Measurements from ENCODE around the gene ATP11B.
"Not testable (repeated sequence)": the region's sequence is repeated elsewhere in the genome, so short reads cannot be mapped to it uniquely, and the experiment has no call there.

ATP11B gene

DNA sequence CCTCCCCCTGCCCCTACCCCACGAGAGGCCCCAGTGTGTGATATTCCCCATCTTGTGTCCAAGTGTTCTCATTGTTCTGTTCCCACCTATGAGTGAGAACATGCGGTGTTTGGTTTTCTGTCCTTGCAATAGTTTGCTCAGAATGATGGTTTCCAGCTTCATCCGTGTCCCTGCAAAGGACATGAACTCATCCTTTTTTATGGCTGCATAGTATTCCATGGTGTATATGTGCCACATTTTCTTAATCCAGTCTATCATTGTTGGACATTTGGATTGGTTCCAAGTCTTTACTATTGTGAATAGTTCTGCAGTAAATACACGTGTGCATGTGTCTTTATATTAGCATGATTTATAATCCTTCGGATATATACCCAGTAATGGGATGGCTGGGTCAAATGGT lies 29.0 kb downstream of the ATP11B start:
- DNase-seq (ENCODE audit: extremely low read depth in 1 of 2, low read depth in 1 of 2), result not testable (repeated sequence)

DNA sequence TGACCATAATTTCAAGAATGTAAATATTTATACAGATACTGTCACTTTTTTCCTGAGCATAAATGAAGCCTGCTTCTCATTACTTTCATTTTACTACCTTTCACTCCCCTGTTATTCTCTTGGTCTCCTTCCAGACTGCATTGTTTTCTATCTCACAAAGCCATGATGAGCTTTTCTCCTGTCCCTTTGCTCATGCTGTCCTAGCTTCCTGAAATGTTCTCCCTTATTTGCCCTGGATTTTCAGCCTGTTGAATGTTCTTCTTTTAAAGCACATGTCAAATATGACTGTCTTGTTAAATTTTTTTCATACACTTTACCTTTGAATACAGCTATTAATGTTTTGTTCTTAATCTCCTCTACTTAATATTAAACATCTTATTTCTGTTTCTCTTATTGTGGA lies 31.7 kb downstream of the ATP11B start:
- no peak for DNase-seq (ENCODE audit: extremely low read depth in 1 of 2, low read depth in 1 of 2)

DNA sequence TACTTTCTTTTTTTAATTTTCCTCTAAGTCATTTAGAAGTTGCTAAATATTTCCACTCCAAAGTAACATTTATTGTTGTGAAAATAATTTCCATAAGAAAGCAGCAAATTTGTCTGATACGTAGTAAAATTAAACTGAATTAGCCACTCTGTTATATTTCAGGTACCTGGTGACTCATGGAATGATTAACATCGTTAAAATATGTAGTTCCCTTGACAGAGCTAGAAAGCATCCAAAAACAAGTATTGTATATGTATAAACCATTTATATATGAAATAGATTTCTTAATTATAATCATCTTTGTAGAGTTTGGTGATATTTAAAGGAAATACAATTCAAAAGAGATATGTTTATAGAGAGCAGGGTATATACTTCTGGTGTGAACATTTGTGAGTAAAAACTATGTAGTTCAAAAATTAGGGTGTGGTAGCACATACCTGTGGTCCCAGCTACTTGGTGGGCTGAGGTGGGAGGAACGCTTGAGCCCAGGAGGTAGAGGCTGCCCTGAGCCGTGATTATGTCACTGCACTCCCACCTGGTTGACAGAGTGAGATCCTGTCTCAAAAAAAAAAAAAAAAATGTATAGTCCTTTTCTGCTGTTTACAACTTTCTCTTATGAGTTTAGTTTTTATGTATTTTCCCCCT lies 36.6 kb downstream of the ATP11B start:
- DNase-seq (ENCODE audit: extremely low read depth in 1 of 2, low read depth in 1 of 2), result no peak

DNA sequence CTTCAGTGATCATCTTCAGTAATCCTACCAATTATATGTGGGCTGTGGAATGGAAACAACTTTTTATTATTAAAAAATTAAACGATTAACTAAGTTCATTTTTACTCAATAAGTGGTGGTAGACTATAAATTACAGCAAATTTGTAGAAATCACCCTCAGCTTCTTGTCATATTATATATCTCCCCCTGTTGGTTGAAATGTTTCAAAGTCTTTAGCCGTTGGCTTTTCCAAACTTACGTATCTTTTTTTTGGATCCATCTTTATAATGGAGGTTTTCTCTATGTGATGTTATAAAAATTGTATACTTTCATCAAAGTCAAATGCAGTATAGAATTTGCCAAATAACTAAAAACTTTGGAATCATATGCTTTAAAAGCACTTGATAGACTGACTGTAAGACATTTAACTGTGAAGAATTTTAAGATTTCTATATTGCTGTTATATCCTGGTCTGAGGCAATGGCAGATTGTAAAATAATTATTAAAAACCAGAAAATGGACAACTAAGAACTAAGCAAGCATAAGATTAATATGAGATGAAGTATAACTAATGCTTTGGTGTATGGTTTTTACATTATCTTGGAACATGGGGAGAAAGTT lies 44.7 kb downstream of the ATP11B start:
- no peak for DNase-seq (ENCODE audit: extremely low read depth in 1 of 2, low read depth in 1 of 2)

DNA sequence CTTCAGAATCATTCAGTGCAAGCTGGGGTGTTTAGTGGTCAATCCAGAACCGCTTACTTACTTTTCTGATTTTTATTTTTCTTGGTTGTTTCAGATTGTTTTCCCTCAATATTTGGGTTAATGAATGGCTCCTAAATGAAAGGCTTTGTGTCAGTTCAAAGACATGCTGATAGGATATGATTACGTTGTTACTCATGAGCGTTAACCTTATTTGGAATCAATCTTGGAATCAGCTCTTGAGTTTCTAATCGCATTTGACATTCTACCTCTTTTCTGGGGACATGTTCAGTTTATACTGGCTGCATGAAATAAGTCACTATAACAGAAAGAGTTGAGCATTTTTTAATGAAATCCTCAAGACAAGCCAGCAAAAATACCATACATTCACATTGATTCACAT lies 50.2 kb downstream of the ATP11B start:
- no peak for DNase-seq (ENCODE audit: extremely low read depth in 1 of 2, low read depth in 1 of 2)

DNA sequence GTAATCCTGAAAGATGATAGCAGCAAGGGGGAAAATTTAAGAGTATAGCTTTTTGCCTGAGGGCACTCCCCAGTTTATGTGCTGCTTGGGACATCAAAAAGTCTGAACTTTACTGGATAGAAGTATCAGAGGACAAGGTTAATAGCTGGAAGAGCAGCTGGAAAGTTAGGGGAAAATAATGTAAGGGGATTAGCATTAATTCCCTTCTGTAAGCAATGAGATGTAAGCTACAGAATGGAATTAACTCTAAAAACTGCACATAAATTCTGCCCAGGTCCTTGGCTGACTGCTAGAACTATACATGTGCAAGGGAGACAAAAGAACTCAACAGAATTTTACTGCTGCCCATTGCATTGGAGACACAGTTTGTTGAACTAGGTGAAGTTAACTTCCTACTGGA lies 55.6 kb downstream of the ATP11B start:
- no peak for DNase-seq (ENCODE audit: extremely low read depth in 1 of 2, low read depth in 1 of 2)

DNA sequence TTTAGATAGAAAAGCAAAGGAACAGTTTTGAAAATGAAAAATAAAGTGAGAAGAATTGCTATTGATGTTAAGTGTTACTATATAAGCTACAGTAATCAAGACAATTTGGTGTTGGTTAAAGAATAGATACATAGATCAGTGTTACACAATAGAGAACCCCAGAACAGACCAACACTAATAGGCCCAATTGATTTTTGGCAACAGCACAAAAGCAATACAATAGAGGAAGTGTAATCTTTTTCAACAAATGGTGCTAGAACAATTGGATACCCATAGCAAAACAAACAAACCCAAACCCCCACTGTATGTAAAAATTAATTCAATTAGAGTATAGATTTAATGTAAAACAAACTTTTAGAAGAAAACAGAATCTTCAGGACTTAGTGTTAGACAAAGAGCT lies 61.8 kb downstream of the ATP11B start:
- DNase-seq (ENCODE audit: extremely low read depth in 1 of 2, low read depth in 1 of 2), result no peak

DNA sequence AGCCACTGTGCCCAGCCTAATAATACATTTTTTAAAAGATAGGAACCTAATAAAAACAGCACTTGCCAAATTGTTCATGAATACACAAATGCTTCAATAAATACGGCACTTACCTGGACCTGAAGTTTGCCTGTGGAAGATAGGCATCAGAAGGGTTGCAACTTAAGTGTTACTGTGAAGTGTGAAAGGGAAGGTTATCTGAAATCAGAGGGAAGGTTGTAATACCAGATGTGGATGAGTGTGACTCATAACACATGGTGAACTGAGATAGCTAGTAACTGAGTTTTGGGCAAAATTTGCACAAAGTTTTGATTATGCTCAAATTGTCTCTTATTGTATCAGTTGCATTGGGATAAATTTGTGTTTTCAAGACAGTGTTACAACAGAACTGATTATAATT lies 68.0 kb downstream of the ATP11B start:
- DNase-seq (ENCODE audit: extremely low read depth in 1 of 2, low read depth in 1 of 2), result no peak

DNA sequence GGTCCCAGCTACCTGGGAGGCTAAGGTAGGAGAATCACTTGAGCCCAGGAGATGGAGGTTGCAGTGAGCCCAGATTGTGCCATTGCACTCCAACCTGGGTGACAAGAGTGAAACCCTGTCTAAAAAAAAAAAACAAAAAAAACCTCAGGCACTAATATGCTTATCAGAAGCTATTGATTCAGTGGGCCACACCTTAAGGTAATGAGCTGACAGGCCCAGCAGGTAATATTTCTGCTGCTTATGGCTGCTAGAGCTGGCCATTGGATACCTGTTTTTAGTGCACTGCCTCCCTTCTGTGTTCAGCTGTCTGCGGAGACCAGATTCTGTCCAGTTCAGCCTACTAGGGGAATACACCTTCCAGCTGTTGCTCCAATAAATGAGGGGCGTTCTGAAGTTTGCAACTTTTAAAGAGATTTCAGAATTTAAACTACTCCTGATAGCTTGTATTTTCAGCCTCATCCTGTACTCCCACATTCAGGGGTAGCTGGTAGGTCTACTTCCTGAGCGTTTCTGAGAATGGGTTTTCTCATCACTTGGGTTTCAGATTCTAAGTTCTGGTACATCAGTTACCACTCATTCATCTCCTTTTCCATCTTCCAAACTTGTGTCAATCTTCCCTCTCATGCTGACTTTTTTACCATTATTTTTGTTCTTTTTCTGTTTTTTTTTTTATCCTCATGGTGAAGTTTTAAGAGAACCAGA lies 69.0 kb downstream of the ATP11B start:
- no peak for DNase-seq (ENCODE audit: extremely low read depth in 1 of 2, low read depth in 1 of 2)

DNA sequence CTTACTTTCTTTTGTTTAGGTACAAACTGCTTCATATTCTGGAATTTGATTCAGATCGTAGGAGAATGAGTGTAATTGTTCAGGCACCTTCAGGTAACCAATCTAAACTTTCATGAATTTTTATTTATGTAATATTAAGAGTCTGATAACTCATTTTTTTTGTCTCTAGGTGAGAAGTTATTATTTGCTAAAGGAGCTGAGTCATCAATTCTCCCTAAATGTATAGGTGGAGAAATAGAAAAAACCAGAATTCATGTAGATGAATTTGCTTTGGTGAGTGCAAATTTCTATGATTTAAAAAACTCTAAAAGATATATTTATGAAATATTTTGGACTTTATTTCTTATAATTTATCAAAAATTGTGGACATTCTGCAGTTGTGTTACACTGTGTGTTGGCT lies 75.8 kb downstream of the ATP11B start:
- no peak for DNase-seq (ENCODE audit: extremely low read depth in 1 of 2, low read depth in 1 of 2)

DNA sequence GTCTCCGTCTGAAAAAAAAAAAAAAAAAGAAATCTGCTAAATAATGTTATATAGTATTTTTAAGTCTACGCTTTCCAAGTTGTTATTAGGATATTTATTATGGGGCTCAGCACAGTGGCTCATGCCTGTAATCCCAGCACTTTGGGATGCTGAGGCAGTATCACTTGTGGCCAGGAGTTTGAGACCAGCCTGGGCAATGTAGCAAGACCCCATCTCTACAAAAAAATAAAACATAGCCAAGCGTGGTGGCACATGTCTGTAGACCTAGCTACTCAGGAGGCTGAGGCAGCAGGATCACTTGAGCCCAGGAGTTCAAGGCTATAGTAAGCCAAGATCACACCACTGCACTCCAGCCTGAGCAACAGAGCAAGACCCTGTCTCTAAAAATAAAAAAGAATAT lies 77.6 kb downstream of the ATP11B start:
- not testable (repeated sequence) for DNase-seq (ENCODE audit: extremely low read depth in 1 of 2, low read depth in 1 of 2)

DNA sequence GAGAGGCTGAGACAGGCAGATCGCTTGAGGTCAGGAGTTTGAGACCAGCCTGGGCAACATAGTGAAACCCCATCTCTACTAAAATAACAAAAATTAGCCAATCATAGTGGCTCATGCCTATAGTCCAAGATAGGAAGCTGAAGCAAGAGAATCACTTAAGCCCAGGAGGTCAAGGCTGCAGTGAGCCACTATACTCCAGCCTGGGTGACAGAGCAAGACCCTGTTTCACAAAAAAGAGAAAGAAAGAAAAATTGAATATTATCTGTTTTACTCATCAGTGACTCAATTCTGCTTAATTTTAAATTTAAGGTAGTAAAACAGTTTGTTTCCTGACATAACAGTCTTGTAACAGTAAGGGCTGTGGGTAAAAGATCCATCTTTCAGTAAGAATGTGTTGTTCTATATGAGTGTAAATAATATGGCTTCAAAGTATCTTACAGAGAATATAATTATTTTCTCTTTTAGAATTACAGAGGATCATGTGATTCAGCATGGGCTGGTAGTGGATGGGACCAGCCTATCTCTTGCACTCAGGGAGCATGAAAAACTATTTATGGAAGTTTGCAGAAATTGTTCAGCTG lies 85.8 kb downstream of the ATP11B start:
- no peak for DNase-seq (ENCODE audit: extremely low read depth in 1 of 2, low read depth in 1 of 2)

DNA sequence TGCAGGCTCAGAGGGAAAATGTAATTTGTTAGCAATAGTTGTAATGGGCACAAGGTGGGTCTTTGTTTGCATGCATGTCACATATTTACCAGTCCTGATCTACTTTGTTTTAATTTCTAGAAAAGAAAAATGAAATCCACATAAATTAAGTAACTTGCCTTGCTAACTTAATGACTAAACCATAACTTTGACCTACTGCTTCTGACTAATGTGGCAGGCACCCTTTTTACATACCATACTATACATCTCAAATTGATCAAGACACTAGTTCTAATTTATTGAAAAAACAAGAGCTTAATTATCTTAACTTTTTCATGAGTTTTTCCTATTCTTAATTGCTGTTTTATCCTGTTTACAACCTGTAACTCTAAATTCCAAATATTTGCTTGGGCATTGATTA lies 93.2 kb downstream of the ATP11B start:
- no peak for DNase-seq (ENCODE audit: extremely low read depth in 1 of 2, low read depth in 1 of 2)

DNA sequence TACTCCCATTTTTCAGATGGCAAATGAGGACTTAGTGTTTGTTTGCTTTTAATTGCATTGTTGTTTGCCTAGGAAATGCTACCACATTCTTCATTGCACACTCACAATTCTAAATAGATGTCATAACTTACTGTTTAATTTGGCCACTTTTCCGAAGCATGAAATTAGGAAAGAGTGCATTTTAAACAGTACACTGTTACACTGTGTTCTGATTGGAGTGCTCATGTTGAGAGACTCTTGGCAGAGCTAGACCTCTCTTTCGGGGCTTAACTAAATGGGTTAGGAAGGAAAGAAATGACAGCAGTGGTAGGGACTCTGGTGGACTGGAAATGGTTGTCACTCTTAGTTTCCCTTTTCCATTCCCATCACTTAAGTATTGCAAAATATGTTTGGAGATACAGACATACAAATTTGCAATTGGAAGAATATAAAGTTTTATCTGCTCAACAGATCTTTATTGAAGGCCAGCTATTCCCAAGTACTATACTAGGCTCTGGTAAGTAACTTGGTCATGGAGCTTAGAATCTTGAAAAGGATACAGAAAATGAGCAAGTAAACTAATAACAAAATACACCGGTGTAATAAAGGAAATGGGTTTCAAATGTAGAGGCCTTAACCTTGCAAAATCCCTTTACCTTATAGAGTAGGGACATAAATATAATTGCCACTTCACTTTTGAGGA lies 96.8 kb downstream of the ATP11B start:
- DNase-seq (ENCODE audit: extremely low read depth in 1 of 2, low read depth in 1 of 2), result no peak

DNA sequence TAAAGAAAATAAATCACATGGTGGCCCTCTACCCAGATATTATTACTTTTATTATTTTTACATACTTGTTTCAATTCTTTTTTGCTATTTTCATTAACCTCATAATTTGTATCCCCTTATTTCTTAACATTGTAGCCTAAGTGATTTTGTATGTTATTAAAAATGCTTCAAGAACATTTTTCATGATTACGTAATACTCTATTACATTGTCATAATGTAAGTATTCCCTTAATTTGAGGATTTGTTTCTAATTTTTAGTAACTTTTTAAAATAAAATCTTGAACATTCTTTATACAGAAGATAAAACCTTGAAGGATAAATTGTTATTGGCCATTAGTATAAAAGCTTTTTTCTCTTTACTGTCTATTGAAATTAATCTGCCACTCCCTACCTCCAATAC lies 98.1 kb downstream of the ATP11B start:
- DNase-seq (ENCODE audit: extremely low read depth in 1 of 2, low read depth in 1 of 2), result no peak

DNA sequence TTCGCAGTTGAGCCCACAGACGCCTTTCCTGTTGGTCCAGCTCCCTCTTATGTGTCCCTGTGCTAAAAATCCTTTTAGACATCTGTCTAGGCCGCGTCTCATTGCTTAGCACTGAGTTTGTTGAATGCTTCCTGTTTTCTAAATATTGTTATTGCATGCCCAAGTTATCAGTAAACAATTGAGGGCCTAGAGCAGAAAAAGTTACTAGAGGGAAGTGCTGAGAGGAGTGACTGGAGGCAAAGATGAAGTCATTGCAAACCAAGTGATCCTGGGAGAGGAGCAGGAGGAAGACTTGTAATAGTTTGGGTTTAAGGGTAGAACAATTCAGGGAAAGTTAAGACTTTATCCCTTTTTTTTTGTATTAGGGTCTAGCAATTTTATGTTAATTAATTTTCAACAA lies 98.9 kb downstream of the ATP11B start:
- DNase-seq (ENCODE audit: extremely low read depth in 1 of 2, low read depth in 1 of 2), result no peak

DNA sequence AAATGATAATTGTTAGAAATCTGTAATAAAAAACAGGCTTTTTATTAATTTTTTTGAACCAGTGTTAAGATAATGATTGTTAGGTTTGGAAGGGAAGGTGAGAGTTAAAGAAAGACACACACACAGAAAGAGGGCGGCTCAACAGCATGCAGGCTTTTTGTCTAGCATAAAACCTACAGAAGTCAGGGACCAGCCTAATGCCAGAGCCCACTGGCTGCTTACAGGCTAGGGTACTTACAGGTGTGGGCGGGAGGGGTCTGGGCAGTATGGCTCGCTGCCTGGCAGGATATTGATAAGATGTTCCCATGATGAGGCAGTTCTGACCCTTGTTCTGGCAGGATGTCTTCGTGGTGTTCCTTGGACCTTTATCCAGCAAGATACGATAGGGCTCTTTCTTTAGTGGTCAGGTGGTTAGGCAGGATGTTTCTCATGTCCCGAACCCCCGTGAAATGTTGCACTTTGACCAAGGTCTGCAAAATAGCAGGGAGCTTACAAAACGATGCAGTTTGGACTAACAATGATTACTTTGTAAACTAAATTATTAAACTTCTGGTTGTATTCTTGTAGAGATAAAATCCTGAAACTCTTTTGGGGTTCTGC lies 102.3 kb downstream of the ATP11B start:
- no peak for DNase-seq (ENCODE audit: extremely low read depth in 1 of 2, low read depth in 1 of 2)

DNA sequence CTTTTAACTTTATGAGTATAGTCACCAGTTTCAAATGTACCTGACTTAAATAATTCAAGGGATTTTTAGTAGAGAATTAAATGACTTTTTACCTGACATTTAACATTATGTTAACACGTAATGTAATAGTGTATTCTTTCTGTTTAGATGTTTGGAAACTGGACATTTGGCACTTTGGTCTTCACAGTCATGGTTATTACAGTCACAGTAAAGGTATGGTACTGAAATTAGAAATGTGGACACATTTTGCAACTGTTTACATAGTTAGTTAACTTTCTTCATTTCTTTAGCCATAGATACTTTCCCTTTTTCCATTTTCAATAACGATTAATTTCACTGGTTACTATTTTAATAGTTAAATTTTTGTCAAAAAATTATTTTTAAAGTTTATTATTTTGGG lies 103.2 kb downstream of the ATP11B start:
- no peak for DNase-seq (ENCODE audit: extremely low read depth in 1 of 2, low read depth in 1 of 2)

DNA sequence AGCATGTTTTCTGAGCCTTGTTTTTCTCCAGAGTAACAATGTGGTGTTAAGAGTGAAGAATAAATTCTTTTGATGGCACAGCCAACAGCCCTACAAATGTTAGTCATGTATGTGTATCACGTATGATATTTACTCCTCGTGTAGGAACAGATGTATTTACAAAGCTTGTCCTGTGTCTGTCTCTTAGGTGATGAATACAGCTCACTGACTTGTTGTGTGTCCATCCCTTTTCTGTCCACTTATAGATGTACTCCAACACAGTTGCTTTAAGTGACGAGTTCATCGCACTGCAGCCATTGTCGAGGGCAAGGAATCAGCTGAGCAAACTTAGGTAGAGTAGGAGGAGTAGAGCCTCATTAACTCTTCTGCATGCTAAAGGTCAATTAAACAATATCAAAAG lies 108.9 kb downstream of the ATP11B start:
- no peak for DNase-seq (ENCODE audit: extremely low read depth in 1 of 2, low read depth in 1 of 2)

DNA sequence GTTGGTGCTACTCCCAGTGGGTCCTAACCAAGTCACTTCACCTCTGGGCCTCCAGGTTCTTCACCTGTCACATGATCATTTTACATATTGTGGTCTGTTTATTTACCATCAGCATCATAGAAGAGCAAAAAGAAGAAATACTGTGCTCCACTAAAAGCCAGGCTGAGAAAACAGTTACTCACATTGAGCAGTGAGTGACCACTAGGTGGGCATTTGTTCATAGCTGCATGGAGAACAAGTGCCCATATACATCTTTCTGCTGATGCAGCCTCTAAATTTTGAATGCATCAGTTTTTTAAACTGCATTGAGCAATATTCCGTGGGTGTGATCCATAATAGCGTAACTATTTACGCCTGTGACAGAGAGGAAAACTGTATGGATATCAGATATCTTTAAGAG lies 110.9 kb downstream of the ATP11B start:
- no peak for DNase-seq (ENCODE audit: extremely low read depth in 1 of 2, low read depth in 1 of 2)

DNA sequence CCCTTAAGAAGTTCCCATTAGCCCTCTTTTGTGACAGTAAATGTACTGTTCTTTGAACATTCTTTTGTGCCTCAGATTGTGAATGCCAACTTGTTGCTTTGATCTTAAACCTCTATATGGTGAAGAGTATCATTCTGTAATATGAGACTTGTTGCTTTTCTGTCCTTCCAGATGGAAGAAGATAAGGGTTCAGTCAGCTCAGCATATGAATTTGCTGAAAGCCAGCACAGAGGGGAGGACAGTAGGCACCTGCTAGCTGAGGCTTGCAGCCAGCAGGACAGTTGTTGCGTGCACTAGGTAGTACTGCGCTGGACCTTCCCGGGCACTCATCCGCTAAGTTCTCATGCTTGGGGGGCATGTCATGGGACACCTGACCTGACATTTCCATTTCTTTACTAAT lies 112.3 kb downstream of the ATP11B start:
- no peak for DNase-seq (ENCODE audit: extremely low read depth in 1 of 2, low read depth in 1 of 2)
